ENCODE data around the gene CTR9.

- TF ChIP-seq, protein P1, sequence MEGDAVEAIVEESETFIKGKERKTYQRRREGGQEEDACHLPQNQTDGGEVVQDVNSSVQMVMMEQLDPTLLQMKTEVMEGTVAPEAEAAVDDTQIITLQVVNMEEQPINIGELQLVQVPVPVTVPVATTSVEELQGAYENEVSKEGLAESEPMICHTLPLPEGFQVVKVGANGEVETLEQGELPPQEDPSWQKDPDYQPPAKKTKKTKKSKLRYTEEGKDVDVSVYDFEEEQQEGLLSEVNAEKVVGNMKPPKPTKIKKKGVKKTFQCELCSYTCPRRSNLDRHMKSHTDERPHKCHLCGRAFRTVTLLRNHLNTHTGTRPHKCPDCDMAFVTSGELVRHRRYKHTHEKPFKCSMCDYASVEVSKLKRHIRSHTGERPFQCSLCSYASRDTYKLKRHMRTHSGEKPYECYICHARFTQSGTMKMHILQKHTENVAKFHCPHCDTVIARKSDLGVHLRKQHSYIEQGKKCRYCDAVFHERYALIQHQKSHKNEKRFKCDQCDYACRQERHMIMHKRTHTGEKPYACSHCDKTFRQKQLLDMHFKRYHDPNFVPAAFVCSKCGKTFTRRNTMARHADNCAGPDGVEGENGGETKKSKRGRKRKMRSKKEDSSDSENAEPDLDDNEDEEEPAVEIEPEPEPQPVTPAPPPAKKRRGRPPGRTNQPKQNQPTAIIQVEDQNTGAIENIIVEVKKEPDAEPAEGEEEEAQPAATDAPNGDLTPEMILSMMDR (IDR thresholded peaks at IDR 0.05): no peak
- TF ChIP-seq RAD21 (IDR thresholded peaks at IDR 0.05; ENCODE audit: low read length) (no peak), TAF1 (IDR thresholded peaks at IDR 0.05; ENCODE audit: borderline replicate concordance, low read depth, low read length) (no peak), EP300 (IDR thresholded peaks at IDR 0.05; ENCODE audit: borderline replicate concordance in 1 of 2, low read depth in 1 of 2, low read length in 1 of 2) (no peak), RCOR1 (IDR thresholded peaks at IDR 0.05; ENCODE audit: low read length) (no peak), CHD2 (IDR thresholded peaks at IDR 0.05; ENCODE audit: low read length, partially characterized antibody) (no peak), USF2 (IDR thresholded peaks at IDR 0.05; ENCODE audit: borderline replicate concordance, low read depth, low read length) (no peak), SIN3A (IDR thresholded peaks at IDR 0.05; ENCODE audit: borderline replicate concordance, low read depth, low read length) (no peak), NFIC (IDR thresholded peaks at IDR 0.05; ENCODE audit: borderline replicate concordance) (no peak), POLR2AphosphoS5 (IDR thresholded peaks at IDR 0.05; ENCODE audit: low read depth, low read length) (no peak), GABPA (IDR thresholded peaks at IDR 0.05; ENCODE audit: low read depth) (no peak), NRF1 (IDR thresholded peaks at IDR 0.05; ENCODE audit: low read depth, low read length) (no peak)
- TF ChIP-seq, protein P2, sequence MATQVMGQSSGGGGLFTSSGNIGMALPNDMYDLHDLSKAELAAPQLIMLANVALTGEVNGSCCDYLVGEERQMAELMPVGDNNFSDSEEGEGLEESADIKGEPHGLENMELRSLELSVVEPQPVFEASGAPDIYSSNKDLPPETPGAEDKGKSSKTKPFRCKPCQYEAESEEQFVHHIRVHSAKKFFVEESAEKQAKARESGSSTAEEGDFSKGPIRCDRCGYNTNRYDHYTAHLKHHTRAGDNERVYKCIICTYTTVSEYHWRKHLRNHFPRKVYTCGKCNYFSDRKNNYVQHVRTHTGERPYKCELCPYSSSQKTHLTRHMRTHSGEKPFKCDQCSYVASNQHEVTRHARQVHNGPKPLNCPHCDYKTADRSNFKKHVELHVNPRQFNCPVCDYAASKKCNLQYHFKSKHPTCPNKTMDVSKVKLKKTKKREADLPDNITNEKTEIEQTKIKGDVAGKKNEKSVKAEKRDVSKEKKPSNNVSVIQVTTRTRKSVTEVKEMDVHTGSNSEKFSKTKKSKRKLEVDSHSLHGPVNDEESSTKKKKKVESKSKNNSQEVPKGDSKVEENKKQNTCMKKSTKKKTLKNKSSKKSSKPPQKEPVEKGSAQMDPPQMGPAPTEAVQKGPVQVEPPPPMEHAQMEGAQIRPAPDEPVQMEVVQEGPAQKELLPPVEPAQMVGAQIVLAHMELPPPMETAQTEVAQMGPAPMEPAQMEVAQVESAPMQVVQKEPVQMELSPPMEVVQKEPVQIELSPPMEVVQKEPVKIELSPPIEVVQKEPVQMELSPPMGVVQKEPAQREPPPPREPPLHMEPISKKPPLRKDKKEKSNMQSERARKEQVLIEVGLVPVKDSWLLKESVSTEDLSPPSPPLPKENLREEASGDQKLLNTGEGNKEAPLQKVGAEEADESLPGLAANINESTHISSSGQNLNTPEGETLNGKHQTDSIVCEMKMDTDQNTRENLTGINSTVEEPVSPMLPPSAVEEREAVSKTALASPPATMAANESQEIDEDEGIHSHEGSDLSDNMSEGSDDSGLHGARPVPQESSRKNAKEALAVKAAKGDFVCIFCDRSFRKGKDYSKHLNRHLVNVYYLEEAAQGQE (IDR thresholded peaks at IDR 0.05; ENCODE audit: low read depth, low read length): no peak
- TF ChIP-seq, protein P3, sequence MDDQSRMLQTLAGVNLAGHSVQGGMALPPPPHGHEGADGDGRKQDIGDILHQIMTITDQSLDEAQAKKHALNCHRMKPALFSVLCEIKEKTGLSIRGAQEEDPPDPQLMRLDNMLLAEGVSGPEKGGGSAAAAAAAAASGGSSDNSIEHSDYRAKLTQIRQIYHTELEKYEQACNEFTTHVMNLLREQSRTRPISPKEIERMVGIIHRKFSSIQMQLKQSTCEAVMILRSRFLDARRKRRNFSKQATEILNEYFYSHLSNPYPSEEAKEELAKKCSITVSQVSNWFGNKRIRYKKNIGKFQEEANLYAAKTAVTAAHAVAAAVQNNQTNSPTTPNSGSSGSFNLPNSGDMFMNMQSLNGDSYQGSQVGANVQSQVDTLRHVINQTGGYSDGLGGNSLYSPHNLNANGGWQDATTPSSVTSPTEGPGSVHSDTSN (IDR thresholded peaks at IDR 0.05): no peak
Observed at GRCh38 chr11:10805741-10806140, 54.7 kb downstream of the CTR9 start.

All from SK-N-SH (cell line).